Prostate gland (tissue), 2 donors: Measurements from ENCODE around the gene CRTC1. TPM values are rescaled to one million over a fixed set of nuclear protein-coding genes. Genes with fewer than 3 reads are reported as not detected.

Experiments used
- DNase-seq: peaks from one replicate; pipeline ENCODE4 v3.0.0-alpha.2; 2019; ENCODE audit warnings: low spot score
- H3K27ac ChIP-seq, 2 donors: fragments of 200-600 bp; sonication (generic); 2 replicates each; pipeline ENCODE4 v1.5.1; 2017 to 2019
- H3K27me3 ChIP-seq: fragments of 200-600 bp; sonication (generic); replicated peaks from 2 replicates; pipeline ENCODE4 v1.5.1; 2019; ENCODE audit not compliant: insufficient read depth
- H3K36me3 ChIP-seq, 2 donors: fragments of 200-600 bp; sonication (generic); 1 replicate in 1 of 2; 2 replicates in 1 of 2; pipeline versions ENCODE4 v1.5.1 to v1.8.1; 2017 to 2019
- H3K4me1 ChIP-seq: fragments of 200-600 bp; sonication (generic); replicated peaks from 2 replicates; pipeline ENCODE4 v1.5.1; 2019
- H3K4me3 ChIP-seq, 2 donors: fragments of 200-600 bp; sonication (generic); 2 replicates each; pipeline ENCODE4 v1.5.1; 2017 to 2019
- H3K9me3 ChIP-seq: fragments of 200-600 bp; sonication (generic); 2 replicates; pipeline ENCODE4 v1.5.1; 2017
- CTCF ChIP-seq, 4 experiments: fragments of 200-600 bp in 2 of 4; fragments of 450-650 bp in 2 of 4; sonication (generic) in 2 of 4; IDR thresholded peaks; 1 replicate in 3 of 4; 2 replicates in 1 of 4; pipeline ENCODE4 v1.5.1; 2016 to 2019; ENCODE audit warnings: antibody characterized with exemption in 4 of 4, mild to moderate bottlenecking in 2 of 4, moderate library complexity in 2 of 4
- POLR2A ChIP-seq: fragments of 450-650 bp; IDR thresholded peaks from one replicate; pipeline ENCODE4 v1.6.1; 2016; ENCODE audit warnings: antibody characterized with exemption, mild to moderate bottlenecking
- POLR2AphosphoS5 ChIP-seq: sonication (generic); formaldehyde crosslinking; IDR thresholded peaks from one replicate; pipeline ENCODE4 v1.6.1; 2017; ENCODE audit warnings: antibody characterized with exemption
- WGBS: methylation state at CpG from one replicate; pipeline ENCODE4 v1.1.5; 2018; 5-methylcytosine and 5-hydroxymethylcytosine counted together
- intact Hi-C: fragments of 100-400 bp; cut with DNase I; formaldehyde crosslinking; loops from one replicate; pipeline ENCODE4 v1.14.2; 2022
- total RNA-seq, 2 donors: library from RNA; depleted of rRNA; stranded (reverse); fragments of >200 nt; gene quantifications; one replicate each; pipeline ENCODE4 v1.1.0, GENCODE V29; 2016

Gene CRTC1
- total RNA-seq, 2 donors from 2014 or later = 6.7 to 24.4 TPM

- H3K27ac ChIP-seq = no peak overlapping the region
- peaks cover 2% of the 10 kb centered on the region for H3K27me3 ChIP-seq
- no peak overlapping the region for H3K4me3 ChIP-seq
- H3K36me3 ChIP-seq = no peaks in the 10 kb centered on the region
- WGBS = 58% methylated on average over 20 of the region's 20 CpGs
- no peak for TF ChIP-seq POLR2AphosphoS5
- TF ChIP-seq POLR2A = no peak
- TF ChIP-seq CTCF (IDR thresholded peaks at IDR 0.05) = no peak
- H3K9me3 ChIP-seq = no peaks in the 10 kb centered on the region
- H3K4me1 ChIP-seq = no peaks in the 10 kb centered on the region
- intact Hi-C loops = no loop called here
- DNase-seq = no peak
Measured at GRCh38 chr19:18781885-18782527, 98.5 kb downstream of the CRTC1 start.

- Histone ChIP-seq H3K27me3 (peaks cover 5% of the 10 kb centered on the region), H3K9me3 (no peaks in the 10 kb centered on the region), H3K4me1 (no peaks in the 10 kb centered on the region), H3K4me3 (no peak overlapping the region), H3K27ac (no peak overlapping the region), H3K36me3 (no peaks in the 10 kb centered on the region)
- intact Hi-C loops = no loop called here
- WGBS = 85% methylated on average over 22 of the region's 22 CpGs
- DNase-seq = no peak
- no peak for TF ChIP-seq POLR2AphosphoS5
- no peak for TF ChIP-seq POLR2A
- no peak for TF ChIP-seq CTCF (IDR thresholded peaks at IDR 0.05)
Measured at GRCh38 chr19:18782559-18783225, 99.2 kb downstream of the CRTC1 start.

GRCh38 chr19:18783958-18784785 lies 100.7 kb downstream of the CRTC1 start:
- Histone ChIP-seq H3K27ac (no peak overlapping the region), H3K36me3 (no peaks in the 10 kb centered on the region), H3K4me1 (no peaks in the 10 kb centered on the region), H3K27me3 (peaks cover 17% of the 10 kb centered on the region), H3K9me3 (no peaks in the 10 kb centered on the region), H3K4me3 (no peak overlapping the region)
- TF ChIP-seq POLR2A = no peak
- TF ChIP-seq POLR2AphosphoS5 = no peak
- no peak for TF ChIP-seq CTCF (IDR thresholded peaks at IDR 0.05)
- DNase-seq = no peak
- 87% methylated on average over 19 of the region's 19 CpGs for WGBS
- intact Hi-C loops = no loop called here

- Histone ChIP-seq H3K4me3 (no peak overlapping the region), H3K9me3 (no peaks in the 10 kb centered on the region), H3K27me3 (peaks cover 20% of the 10 kb centered on the region), H3K4me1 (no peaks in the 10 kb centered on the region), H3K27ac (no peak overlapping the region), H3K36me3 (no peaks in the 10 kb centered on the region)
- TF ChIP-seq POLR2AphosphoS5 (no peak), CTCF (IDR thresholded peaks at IDR 0.05) (no peak), POLR2A (no peak)
- DNase-seq = no peak
- 76% methylated on average over 16 of the region's 16 CpGs for WGBS
- intact Hi-C loops = no loop called here
Measured at GRCh38 chr19:18784786-18785120, 101.3 kb downstream of the CRTC1 start.
